WTC11 (cell line): ENCODE measurements around the gene SLC15A4. TPM values are rescaled to one million over a fixed set of nuclear protein-coding genes. Genes with fewer than 3 reads are reported as not detected.
"Not testable (repeated sequence)": the region's sequence is repeated elsewhere in the genome, so short reads cannot be mapped to it uniquely, and the experiment has no call there.

Experiments used
- ATAC-seq: fragments of 200-7000 bp; cut with Tn5 transposase; 2 replicates; pipeline ENCODE4 v1.10.0; 2021; ENCODE audit warnings: mild to moderate bottlenecking, moderate library complexity
- CTCF ChIA-PET: fragments of 300-600 bp; sonication (Branson Sonifier 250); formaldehyde crosslinking; loops from one replicate; lab custom pipeline; 2021; ENCODE audit warnings: antibody characterized with exemption; lab: Charles Lee
- POLR2A ChIA-PET: fragments of 350-600 bp; sonication (Branson Sonifier 250); formaldehyde crosslinking; loops from one replicate; lab custom pipeline; 2021; ENCODE audit warnings: antibody characterized with exemption; lab: Charles Lee
- DNase-seq: peaks from one replicate; pipeline ENCODE4 v3.0.0; 2021; ENCODE audit warnings: low spot score
- H3K27ac Mint-ChIP-seq: 2 replicates; pipeline ENCODE4 v1.8.0; 2021; ENCODE audit warnings: mixed read lengths
- H3K27me3 Mint-ChIP-seq: 2 replicates; pipeline ENCODE4 v1.8.0; 2021; ENCODE audit warnings: low read depth, mild to moderate bottlenecking, moderate library complexity, mixed read lengths
- H3K36me3 Mint-ChIP-seq: 2 replicates; pipeline ENCODE4 v1.8.0; 2021; ENCODE audit warnings: mixed read lengths
- H3K4me1 Mint-ChIP-seq: 2 replicates; pipeline ENCODE4 v1.8.0; 2022; ENCODE audit warnings: mixed read lengths
- H3K4me3 Mint-ChIP-seq: 2 replicates; pipeline ENCODE4 v1.8.0; 2021; ENCODE audit warnings: mild to moderate bottlenecking, moderate library complexity, mixed read lengths
- H3K9me3 Mint-ChIP-seq: 2 replicates; pipeline ENCODE4 v1.8.0; 2021; ENCODE audit warnings: mixed read lengths
- CREB1 ChIP-seq: sonication (generic); formaldehyde crosslinking; IDR thresholded peaks from 2 replicates; pipeline ENCODE4 v1.8.0; 2023; ENCODE audit warnings: mild to moderate bottlenecking, missing genetic modification reagents
- ERG ChIP-seq: fragments of 250-450 bp; sonication (Bioruptor Pico); IDR thresholded peaks from 2 replicates; pipeline ENCODE4 v1.8.0; 2021; ENCODE audit warnings: mild to moderate bottlenecking
- FOXP4 ChIP-seq: sonication (generic); formaldehyde crosslinking; IDR thresholded peaks from 2 replicates; pipeline ENCODE4 v1.8.0; 2022; ENCODE audit warnings: mild to moderate bottlenecking, missing genetic modification reagents
- MXD4 ChIP-seq: fragments of 250-450 bp; sonication (Bioruptor Pico); IDR thresholded peaks from 2 replicates; pipeline ENCODE4 v1.8.0; 2021; ENCODE audit warnings: mild to moderate bottlenecking, moderate library complexity, borderline replicate concordance
- NFATC4 ChIP-seq: fragments of 250-450 bp; sonication (Bioruptor Pico); IDR thresholded peaks from 2 replicates; pipeline ENCODE4 v1.9.0; 2021; ENCODE audit warnings: mild to moderate bottlenecking
- PRDM15 ChIP-seq: sonication (generic); formaldehyde crosslinking; IDR thresholded peaks from 2 replicates; pipeline ENCODE4 v1.8.0; 2022; ENCODE audit warnings: missing genetic modification reagents
- PRRX2 ChIP-seq: fragments of 250-450 bp; sonication (Bioruptor Pico); IDR thresholded peaks from 2 replicates; pipeline ENCODE4 v1.8.0; 2021; ENCODE audit warnings: mild to moderate bottlenecking
- ZNF317 ChIP-seq: sonication (generic); formaldehyde crosslinking; IDR thresholded peaks from 2 replicates; pipeline ENCODE4 v1.8.1; 2023; ENCODE audit warnings: low read depth, mild to moderate bottlenecking, moderate library complexity, missing genetic modification reagents, borderline replicate concordance
- ZNF532 ChIP-seq: fragments of 250-450 bp; sonication (Bioruptor Pico); IDR thresholded peaks from 2 replicates; pipeline ENCODE4 v1.9.0; 2021; ENCODE audit warnings: mild to moderate bottlenecking, borderline replicate concordance
- ZSCAN18 ChIP-seq: fragments of 250-450 bp; sonication (Bioruptor Pico); IDR thresholded peaks from 2 replicates; pipeline ENCODE4 v2.1.2; 2022; ENCODE audit warnings: mild to moderate bottlenecking, moderate library complexity
- total RNA-seq: library from RNA; stranded (reverse); gene quantifications from 3 replicates; pipeline ENCODE4 v1.2.3, GENCODE V29; 2021
- TF ChIP-seq, protein P1 (sequence below): sonication (generic); formaldehyde crosslinking; IDR thresholded peaks from 2 replicates; pipeline ENCODE4 v1.8.1; 2023; ENCODE audit warnings: mild to moderate bottlenecking, missing genetic modification reagents, moderate library complexity

SLC15A4 gene
- total RNA-seq, 1 experiment from 2014 or later, result 6.4 TPM

- TF ChIP-seq PRDM15, result no peak
- TF ChIP-seq ZNF532 (CRISPR knock-in tag), result no peak
- no peak for TF ChIP-seq PRRX2 (CRISPR knock-in tag)
- no peak for TF ChIP-seq ERG (CRISPR knock-in tag)
- TF ChIP-seq MXD4, result no peak
Observed at GRCh38 chr12:128850400-128850799, 26.6 kb upstream of the SLC15A4 start (continued).

GRCh38 chr12:128849806-128850205 lies 26.0 kb upstream of the SLC15A4 start:
- H3K27ac Mint-ChIP-seq, CTCF ChIA-PET, ATAC-seq, DNase-seq, H3K4me1 Mint-ChIP-seq, POLR2A ChIA-PET, H3K4me3 Mint-ChIP-seq: not testable (repeated sequence)
- Mint-ChIP-seq H3K36me3 (peaks cover 30% of the 10 kb centered on the region), H3K27me3 (peaks cover 20% of the 10 kb centered on the region), H3K9me3 (peaks cover 31% of the 10 kb centered on the region)

GRCh38 chr12:128848371-128848770 lies 24.6 kb upstream of the SLC15A4 start:
- peaks cover 23% of the 10 kb centered on the region for H3K36me3 Mint-ChIP-seq
- no peak for TF ChIP-seq ZSCAN18 (CRISPR knock-in tag)
- TF ChIP-seq ZNF317, result no peak
- TF ChIP-seq, protein P1, sequence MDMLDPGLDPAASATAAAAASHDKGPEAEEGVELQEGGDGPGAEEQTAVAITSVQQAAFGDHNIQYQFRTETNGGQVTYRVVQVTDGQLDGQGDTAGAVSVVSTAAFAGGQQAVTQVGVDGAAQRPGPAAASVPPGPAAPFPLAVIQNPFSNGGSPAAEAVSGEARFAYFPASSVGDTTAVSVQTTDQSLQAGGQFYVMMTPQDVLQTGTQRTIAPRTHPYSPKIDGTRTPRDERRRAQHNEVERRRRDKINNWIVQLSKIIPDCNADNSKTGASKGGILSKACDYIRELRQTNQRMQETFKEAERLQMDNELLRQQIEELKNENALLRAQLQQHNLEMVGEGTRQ (CRISPR knock-in tag), result no peak
- no peak for TF ChIP-seq CREB1 (CRISPR knock-in tag)
- no peak for TF ChIP-seq FOXP4 (CRISPR knock-in tag)
- no peak for TF ChIP-seq NFATC4 (CRISPR knock-in tag)
- TF ChIP-seq, all 79 proteins: peak for 0
- Mint-ChIP-seq H3K27me3 (peaks cover 11% of the 10 kb centered on the region), H3K4me1 (no peaks in the 10 kb centered on the region), H3K4me3 (no peak overlapping the region), H3K9me3 (peaks cover 32% of the 10 kb centered on the region), H3K27ac (no peak overlapping the region)
- POLR2A ChIA-PET, result no interaction called here
- CTCF ChIA-PET, result no interaction called here
- ATAC-seq (no peak), DNase-seq (no peak)

- CTCF ChIA-PET, H3K27me3 Mint-ChIP-seq, H3K27ac Mint-ChIP-seq, DNase-seq, POLR2A ChIA-PET, ATAC-seq, H3K4me3 Mint-ChIP-seq, H3K4me1 Mint-ChIP-seq: not testable (repeated sequence)
- Mint-ChIP-seq H3K36me3 (peaks cover 25% of the 10 kb centered on the region), H3K9me3 (peaks cover 35% of the 10 kb centered on the region)
Observed at GRCh38 chr12:128846671-128847070, 22.9 kb upstream of the SLC15A4 start.
